Neural crest cell (in vitro differentiated cells): ENCODE data around the gene PTPN13. TPM values are rescaled to one million over a fixed set of nuclear protein-coding genes. Genes with fewer than 3 reads are reported as not detected.

Source experiments
- DNase-seq: peaks from one replicate; pipeline ENCODE4 v3.0.0; 2021; ENCODE audit warnings: low read depth, mixed read lengths, low spot score
- H3K27ac Mint-ChIP-seq: one replicate; pipeline ENCODE4 v1.8.0; 2021; ENCODE audit warnings: mild to moderate bottlenecking, mixed read lengths; ENCODE audit not compliant: unreplicated experiment
- H3K27me3 Mint-ChIP-seq: 2 replicates; pipeline ENCODE4 v1.8.0; 2021; ENCODE audit warnings: low read depth, mild to moderate bottlenecking, mixed read lengths
- H3K36me3 Mint-ChIP-seq: 2 replicates; pipeline ENCODE4 v1.8.0; 2021; ENCODE audit warnings: low read depth, mild to moderate bottlenecking, mixed read lengths
- H3K4me1 Mint-ChIP-seq: 2 replicates; pipeline ENCODE4 v1.8.0; 2021; ENCODE audit warnings: mixed read lengths
- H3K4me3 Mint-ChIP-seq: one replicate; pipeline ENCODE4 v1.8.0; 2021; ENCODE audit warnings: mild to moderate bottlenecking, mixed read lengths
- H3K9me3 Mint-ChIP-seq: 2 replicates; pipeline ENCODE4 v1.8.0; 2021; ENCODE audit warnings: mixed read lengths
- CTCF ChIP-seq: fragments of 200-600 bp; sonication (generic); conservative IDR thresholded peaks from 2 replicates; pipeline ENCODE4 v1.5.0; 2021; ENCODE audit warnings: antibody characterized with exemption, mild to moderate bottlenecking
- total RNA-seq: library from RNA; stranded (reverse); gene quantifications from 2 replicates; pipeline ENCODE4 v1.2.1, GENCODE V29; 2021

The PTPN13 gene
- total RNA-seq, 1 donor from 2014 or later, result 65.6 TPM

- Mint-ChIP-seq H3K27me3 (no peaks in the 10 kb centered on the region), H3K36me3 (no peaks in the 10 kb centered on the region), H3K4me1 (peaks cover 7% of the 10 kb centered on the region), H3K9me3 (no peaks in the 10 kb centered on the region), H3K27ac (no peak overlapping the region), H3K4me3 (no peak overlapping the region)
- no peak for DNase-seq
- no peak for TF ChIP-seq CTCF
These were observed 37.2 kb upstream of the PTPN13 start for GRCh38 chr4:86556791-86557415.

GRCh38 chr4:86557526-86557925, 36.6 kb upstream of the PTPN13 start:
- Mint-ChIP-seq H3K4me1 (peaks cover 7% of the 10 kb centered on the region), H3K9me3 (no peaks in the 10 kb centered on the region), H3K4me3 (no peak overlapping the region), H3K36me3 (no peaks in the 10 kb centered on the region), H3K27me3 (no peaks in the 10 kb centered on the region), H3K27ac (no peak overlapping the region)
- DNase-seq, result no peak
- no peak for TF ChIP-seq CTCF

GRCh38 chr4:86558258-86558657, 35.9 kb upstream of the PTPN13 start:
- H3K36me3 Mint-ChIP-seq, result no peaks in the 10 kb centered on the region
- H3K4me1 Mint-ChIP-seq, result peaks cover 7% of the 10 kb centered on the region
- no peak for TF ChIP-seq CTCF
- no peak overlapping the region for H3K4me3 Mint-ChIP-seq
- no peaks in the 10 kb centered on the region for H3K27me3 Mint-ChIP-seq
- DNase-seq, result no peak
- no peaks in the 10 kb centered on the region for H3K9me3 Mint-ChIP-seq
- H3K27ac Mint-ChIP-seq, result no peak overlapping the region

DNA sequence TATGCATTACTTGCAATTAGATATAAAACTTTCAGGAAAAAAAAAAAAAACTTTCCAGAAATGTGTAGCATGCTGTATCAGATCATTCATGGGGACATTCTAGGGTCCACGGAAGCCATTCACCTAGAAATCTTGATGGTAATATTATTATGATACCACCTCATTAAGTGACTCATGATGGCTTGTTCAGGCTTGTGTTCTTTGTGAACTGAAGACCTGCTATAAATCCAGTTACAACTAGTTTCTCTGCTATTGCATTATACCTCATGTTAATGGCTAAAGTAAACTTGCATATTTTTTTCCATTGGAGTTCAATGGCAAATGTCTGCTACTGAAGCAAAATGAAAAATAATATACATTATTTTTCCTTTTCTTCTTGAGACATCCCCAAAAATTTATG, 35.3 kb upstream of the PTPN13 start:
- DNase-seq, result no peak
- H3K27ac Mint-ChIP-seq, result no peak overlapping the region
- no peaks in the 10 kb centered on the region for H3K36me3 Mint-ChIP-seq
- no peak for TF ChIP-seq CTCF
- no peaks in the 10 kb centered on the region for H3K9me3 Mint-ChIP-seq
- peaks cover 7% of the 10 kb centered on the region for H3K4me1 Mint-ChIP-seq
- no peak overlapping the region for H3K4me3 Mint-ChIP-seq
- no peaks in the 10 kb centered on the region for H3K27me3 Mint-ChIP-seq

DNA sequence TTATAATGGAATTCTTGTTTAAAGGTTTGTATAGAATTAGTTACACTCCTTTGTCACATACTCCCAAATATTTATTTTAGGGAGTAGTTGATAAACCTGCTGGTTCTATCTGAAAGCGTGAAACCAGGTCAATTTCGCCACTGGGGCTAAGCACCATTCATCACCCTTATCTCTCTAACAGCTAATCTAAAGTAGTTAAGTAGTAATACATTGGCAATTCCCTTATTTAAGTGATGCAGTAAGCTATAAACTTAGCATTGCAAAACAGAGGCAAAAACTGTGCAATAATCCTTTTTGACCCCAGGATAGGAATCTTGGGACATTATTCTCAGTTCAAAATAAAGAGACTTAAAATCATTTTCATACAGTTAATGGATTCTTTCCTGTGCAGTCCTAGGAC, 33.7 kb upstream of the PTPN13 start:
- H3K9me3 Mint-ChIP-seq, result no peaks in the 10 kb centered on the region
- H3K4me3 Mint-ChIP-seq, result no peak overlapping the region

More for the DNA sequence above, 33.7 kb upstream of the PTPN13 start:
- no peak for DNase-seq
- Mint-ChIP-seq H3K27me3 (no peaks in the 10 kb centered on the region), H3K27ac (no peak overlapping the region), H3K4me1 (peaks cover 7% of the 10 kb centered on the region), H3K36me3 (no peaks in the 10 kb centered on the region)
- no peak for TF ChIP-seq CTCF
